ENCODE results near the gene STRN3.
"Not testable (repeated sequence)": the region's sequence is repeated elsewhere in the genome, so short reads cannot be mapped to it uniquely, and the experiment has no call there.

The STRN3 gene

DNA sequence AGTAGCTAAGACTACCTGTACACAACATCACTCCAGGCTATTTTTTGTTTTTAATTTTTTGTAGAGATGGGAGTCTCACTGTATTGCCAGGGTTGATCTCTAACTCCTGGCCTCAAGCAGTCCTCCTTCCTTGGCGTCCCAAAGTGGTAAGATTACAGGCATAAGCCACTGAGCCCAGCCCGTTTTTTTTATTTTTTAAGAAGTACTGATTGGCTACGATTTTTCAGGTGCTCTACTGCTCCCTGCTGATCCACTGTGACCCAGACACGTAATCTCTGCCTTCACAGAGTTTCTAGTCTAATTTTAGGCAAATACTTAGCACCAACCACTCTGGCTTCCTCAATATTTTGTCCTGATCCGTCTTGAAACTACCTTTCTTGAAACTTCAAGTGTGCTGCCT is 4.3 kb upstream of the STRN3 start:
- no peak for DNase-seq

DNA sequence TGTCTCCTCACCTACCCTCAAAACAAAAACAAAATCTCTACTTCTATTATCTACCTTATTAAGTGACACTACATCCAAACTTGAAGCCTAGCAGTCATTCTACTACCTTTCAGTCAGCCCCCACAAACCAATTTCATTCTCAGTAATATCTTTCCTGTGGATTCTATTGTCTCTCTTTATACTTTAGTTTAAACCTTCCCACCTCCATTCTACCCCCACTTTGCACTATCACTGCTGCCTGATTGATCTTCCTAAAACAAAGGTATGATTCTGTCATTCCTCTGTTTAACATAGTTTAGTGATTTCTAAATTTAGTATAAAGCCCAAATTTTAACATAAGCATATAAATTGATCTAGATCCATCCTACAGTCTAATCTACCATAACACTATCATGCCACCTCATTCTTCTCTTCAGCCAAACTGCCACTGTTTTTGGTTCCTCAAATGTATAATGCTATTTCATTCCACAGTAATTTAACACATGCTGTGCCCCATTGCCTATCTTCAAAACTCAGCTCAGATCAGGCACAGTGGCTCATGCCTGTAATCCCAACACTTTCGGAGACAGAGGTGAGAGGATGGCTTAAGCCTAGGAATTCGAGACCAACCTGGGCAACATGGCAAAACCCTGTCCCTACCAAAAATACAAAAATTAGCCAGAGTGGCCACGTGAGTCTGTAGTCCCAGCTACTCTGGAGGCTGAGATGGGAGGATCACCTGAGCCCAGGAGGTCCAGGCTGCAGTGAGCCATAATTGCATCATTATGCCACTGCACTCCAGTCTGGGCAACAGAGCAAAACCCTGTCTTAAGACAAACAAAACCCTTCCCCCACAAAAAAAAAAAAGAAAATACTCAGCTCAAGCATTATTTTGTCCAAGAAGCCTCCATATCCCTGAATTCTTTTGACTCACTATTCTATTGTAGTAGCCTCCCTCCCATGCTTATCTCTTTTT is 3.1 kb upstream of the STRN3 start:
- no peak for DNase-seq

DNA sequence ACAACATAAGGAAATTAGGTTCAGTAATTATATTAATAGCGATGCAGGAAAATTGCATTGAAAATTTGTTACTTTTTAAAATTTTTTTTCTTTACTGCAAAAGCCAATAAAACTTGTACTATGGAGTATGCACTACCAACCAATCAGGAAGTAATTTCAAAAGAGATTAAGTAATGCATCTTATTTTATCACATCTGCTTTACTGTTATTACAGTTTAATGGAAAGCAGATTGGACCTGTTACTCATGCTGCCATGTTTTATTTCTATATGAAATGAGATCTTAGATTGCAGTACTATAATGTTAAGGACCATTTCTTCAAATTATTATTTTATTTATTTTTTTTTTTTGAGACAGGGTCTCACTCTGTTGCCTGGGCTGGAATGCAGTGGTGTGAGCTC is 1.7 kb upstream of the STRN3 start:
- DNase-seq: no peak

DNA sequence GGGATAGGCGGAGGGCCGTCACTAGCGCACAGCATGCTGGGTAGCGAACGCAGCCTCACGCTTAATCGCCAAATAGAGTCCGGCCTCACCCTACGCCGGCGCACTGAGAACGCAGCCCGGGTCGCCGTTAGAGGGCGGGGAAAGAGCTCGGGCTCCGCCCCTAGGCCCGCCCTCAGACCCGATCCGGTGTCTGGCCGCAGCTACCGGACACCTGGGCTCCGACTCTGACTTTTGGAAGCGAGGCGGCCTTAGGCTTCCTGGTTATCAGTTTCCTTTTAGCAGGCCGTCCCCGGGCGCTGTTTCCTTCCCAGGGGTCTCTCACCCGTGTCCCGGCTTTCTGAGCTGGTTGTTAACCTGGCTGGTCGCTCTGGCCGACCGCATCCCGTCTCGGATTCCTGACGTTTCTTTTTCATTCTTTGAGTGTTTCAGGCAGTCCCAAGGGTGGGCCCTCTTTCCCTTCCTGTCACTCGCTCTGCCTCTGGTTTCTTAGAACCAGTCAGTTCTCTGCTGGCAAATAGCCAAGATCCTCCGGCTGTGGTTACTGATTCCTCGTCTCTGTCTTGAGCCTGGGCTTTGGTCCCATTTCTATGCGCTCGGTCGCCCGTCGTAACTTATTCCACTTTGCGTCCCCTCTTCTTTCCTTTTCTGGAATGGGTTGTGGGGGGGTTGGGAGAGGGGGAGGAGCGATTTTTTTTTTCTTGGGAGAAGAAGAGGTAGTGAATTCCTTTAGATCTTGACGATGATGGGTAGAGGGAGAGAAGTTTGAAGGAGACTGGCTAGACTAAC is 464 bp upstream of the STRN3 start:
- peak; percentile 85 for DNase-seq

DNA sequence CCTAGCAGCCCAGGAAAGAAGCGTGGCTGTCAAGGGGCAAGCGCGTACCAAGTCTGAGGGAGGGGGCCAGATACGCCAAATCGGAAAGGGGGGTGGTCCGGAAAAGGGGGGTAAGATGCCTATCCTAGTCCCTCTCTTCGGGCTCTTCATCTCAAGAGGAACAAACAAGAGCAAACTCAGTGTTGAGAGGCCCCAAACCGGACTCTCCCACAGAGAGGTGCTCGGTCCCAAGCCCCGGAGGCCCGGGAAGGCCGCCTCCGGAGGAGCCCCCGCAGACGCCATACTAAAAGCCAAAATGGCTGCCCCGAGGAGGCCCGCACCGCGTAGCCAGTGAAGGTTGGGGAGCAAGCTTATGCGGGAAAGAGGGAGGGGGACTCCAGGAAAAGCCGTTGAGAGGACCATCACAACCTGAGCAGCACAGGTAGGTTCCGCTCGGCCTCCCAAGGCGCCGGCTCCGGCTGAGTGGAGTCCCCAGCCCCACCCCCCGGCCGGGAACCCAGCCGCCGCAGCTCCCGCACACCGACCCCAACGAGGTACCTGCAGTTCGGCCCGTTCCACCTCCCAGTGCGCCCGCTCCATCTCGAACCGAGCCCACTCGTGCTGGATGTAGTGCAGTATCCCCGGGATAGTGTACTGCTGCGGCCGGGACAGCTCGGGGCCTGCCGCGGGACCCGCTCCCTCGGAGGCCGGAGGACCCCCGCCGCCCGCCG is 657 bp downstream of the STRN3 start, which contains the start of gene AP4S1:
Gene AP4S1 (plus strand): TSS at position 283 of the 710 bp plus-strand sequence. CDS start 40,548 bp downstream, outside the sequence.
- peak; percentile 50 for DNase-seq

DNA sequence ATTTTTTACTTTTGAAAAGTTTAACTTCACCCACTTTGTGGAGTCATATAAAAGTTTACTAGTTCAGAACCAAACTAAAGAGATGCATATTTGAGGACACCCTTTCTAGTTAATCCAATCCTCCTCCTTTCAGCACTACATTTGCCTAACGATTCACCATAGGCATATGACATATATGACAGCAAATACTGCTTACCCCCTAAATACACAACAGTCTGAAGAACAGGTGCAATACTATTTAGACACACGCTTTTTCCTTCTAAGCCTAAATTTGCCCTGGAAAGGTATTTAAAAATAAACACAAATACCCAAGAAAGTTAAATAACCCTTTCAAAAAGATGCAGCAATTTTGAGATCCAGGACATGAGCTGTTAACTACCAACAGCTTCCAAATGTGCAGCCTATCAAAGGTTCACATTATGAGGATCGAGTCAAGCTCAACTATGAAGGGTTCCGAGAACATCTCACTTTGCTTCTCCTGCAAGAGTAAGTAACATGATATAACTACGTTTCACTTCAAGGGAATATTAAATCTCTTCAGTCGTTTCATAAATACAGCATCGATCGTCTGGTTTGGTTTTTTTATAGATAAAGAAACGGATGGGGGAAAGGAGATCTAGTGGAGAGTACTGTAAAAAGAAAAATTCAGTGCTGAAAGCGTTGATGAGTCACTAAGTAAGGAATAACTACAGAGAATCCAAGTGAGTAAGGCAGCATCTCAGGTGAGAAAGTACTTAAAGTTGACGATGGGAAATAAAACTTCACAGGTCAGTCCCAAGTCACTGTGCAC is 1.4 kb downstream of the STRN3 start:
- DNase-seq: no peak

DNA sequence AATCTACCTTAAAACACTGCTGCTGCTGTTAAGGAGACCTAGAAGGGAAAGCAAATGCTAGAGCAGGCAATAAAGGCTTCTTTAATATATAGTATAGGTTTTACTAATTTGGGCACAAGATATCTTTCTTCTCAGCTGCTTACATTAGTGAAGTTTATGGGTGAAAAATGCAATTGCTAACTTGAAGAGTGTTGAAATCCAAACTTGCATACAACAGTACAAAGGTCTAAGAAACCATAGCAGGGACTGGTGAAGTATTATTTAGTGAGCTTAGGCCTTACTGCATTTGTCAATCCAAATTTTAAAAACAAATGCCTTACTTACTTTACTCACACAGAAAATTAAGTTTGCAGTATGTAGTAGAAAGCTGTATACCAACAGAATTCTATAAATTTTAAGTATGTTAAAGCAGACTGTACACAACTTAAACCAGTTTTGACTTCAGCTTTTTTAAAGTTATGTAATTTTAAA is 2.1 kb downstream of the STRN3 start:
- no peak for DNase-seq

DNA sequence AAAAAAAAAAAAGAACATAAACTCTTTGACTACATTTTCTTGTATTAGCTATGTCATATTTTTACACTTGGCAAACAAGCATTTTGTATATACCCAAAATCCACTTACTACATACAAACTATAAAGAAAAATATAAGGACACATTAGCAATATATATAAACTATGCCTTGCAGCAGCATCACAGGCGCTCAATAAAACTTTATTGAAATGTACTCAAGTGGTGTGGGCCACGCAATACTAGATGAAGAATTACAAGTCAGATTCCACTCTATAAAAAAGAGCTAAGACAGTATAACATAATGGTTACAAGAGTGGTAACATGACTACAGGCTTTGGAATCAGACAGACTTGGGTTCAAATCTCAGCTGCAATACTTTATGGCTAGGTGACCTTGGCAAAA is 3.8 kb downstream of the STRN3 start:
- no peak for DNase-seq

DNA sequence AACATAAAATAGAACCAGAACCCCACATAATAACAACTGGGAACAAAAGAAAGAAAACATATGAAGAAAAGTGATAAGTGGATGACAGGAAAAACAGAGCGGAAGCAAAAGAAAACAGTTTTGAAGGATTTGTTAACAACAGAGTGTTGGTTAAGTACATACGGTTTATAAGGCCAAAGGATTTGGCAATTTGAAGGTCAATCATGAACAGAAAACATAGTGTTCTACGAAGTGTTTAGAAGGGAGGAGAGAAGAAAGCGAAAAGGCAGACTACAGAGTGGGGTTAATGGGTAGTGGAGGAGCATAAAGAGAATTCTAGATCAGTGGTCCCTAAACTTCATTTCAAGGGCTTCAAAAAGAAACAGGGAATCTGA is 4.6 kb downstream of the STRN3 start:
- DNase-seq: no peak

DNA sequence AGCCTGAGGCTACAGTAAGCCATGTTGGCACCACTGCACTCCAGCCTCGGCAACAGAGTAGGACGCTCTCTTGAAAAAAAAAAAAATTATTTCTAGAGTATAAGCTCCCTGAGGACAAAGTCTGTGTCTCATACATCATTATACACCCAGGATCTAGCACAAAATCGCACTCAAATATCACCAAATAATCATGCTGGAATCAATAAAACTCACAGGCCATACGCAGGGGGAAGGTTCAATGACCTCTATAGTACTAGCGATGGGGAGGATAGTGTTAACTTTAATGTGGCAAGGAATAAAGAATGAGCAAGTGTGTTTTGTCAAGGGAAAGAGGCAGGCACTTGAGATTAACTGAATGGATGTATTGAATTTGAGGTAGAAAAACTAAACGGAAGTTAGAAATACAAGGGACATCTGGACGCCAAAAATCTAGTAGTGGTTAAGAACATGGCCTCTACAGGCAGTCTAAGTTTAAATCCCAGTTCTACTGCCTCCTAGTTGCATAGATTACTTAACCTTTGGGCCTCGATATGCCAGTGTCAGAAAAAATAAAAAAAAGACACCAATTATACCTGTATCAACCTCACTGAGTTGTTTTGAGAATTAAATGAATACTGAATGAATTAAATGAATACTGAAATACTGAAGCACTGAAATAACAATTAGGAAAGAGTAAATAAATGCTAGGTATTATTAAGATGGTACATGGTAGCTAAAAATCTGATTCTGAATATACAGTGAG is 5.2 kb downstream of the STRN3 start:
- no peak for DNase-seq

DNA sequence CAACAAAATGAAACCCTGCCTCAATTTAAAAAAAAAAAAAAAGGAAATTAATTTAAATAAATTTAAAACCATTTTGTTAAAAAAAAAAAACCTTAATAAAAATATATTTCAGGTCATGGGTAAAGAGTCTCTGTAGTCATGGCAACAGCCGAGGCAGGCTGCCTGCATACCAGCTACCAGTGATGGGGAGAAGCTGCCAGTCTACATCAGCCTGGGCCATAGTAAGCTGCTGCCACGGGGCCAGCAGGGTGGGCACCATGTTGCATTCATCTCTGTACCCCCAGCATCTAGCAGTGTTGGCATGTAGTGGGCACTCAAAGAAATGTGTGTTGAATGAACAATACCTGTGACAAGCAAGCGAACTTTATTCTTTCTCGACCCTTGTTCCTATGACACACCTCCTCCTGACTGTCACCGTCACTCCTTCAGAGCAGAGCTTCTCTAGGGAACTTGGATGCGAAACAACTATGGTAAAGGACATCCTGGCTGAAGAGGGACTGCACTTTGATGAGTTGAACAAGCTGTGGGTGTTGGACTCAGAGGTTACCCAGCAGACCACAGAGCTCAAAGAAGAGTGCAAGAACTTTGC is 8.0 kb downstream of the STRN3 start:
- no peak for DNase-seq

DNA sequence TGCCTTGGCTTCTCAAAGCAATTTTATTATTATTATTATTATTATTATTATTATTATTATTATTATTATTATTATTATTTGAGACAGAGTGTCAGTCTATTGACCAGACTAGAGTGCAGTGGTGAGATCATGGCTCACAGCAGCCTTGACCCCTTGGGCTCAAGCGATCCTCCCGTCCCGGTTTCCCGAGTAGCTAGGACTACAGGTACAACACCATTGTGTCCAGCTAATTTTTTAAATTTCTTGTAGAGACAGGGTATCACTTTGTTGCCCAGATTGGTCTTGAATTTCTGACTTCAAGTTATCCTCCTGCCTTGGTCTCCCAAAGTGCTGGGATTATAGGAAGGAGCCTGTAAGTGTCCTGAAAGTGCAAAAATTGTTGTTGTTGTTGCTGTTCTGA is 12.3 kb downstream of the STRN3 start:
- no peak for DNase-seq

DNA sequence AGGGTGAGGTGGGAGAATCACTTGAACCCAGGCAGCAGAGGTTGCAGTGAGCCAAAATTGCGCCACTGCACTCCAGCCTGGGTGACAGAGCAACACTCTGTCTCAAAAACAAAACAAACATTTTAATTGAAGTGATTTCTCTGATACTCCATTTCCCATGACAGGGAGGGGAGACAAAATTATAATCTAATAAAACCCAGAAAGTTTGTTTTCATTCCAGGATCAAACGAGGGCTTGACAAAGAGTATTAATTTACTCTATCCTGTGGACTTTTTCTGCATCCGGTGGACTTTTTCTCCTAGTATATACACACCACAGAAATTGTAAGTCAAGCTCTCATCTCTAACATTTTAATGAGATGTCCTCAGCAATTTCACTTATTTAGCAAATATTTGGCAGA is 15.2 kb downstream of the STRN3 start:
- DNase-seq: no peak

DNA sequence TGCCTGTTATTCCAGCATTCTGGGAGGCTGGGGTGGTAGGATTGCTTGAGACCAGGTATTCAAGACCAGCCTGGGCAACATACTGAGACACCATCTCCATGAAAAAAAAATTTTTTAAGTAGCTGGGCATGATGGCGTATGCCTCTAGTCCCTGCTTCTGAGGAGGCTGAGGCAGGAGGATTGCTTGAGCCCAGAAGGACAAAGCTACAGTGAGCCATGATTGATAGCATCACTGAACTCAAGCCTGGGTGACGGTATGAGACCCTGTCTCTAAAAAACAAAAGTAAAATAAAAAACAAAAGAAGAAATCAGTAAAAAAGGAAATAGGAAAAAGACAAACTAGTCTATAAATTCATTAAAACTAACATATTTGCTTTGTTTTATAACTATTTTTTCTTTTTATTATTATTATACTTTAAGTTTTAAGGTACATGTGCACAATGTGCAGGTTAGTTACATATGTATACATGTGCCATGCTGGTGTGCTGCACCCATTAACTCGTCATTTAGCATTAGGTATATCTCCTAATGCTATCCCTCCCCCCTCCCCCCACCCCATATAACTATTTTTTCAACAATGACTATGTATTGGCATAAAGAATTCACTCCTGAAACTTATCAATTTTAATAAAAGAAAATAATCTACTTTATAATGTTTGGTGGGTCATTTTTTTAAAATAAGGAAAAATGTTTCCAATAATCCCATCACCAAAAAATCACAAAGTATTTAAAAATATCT is 16.2 kb downstream of the STRN3 start:
- DNase-seq: no peak

DNA sequence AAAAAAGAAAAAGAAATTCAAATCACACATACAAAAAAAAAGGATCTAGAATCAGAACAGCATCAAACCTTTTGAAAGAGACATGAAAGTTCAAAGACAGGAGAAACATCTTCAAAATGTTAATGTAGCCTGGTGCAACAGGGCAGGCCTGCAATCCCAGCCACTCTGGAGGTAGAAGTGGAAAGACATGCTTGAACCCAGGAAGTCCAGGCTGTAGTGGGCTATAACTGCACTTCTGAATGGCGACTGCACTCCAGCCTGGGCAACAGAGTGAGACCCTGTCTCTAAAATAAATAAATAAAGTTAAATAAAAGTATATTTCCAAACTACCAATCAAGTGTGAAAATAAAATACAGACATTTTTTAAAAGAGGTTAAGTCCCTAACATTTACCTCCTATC is 19.5 kb downstream of the STRN3 start:
- no peak for DNase-seq

DNA sequence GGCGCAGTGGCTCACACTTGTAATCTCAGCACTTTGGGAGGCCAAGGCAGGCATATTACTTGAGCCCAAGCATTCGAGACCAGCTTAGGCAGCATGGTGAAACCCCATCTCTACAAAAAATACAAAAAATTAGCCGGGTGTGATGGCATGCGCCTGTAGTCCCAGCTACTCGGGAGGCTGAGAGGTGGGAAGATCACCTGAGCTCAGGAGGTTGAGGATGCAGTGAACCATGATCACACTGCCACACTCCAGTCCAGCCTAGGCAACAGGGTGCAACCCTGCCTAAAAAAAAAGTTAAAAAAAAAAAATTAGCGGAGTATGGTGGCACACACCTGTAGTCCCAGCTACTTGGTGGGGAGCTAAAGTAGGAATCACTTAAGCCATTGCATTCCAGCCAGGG is 22.2 kb downstream of the STRN3 start:
- DNase-seq: not testable (repeated sequence)

DNA sequence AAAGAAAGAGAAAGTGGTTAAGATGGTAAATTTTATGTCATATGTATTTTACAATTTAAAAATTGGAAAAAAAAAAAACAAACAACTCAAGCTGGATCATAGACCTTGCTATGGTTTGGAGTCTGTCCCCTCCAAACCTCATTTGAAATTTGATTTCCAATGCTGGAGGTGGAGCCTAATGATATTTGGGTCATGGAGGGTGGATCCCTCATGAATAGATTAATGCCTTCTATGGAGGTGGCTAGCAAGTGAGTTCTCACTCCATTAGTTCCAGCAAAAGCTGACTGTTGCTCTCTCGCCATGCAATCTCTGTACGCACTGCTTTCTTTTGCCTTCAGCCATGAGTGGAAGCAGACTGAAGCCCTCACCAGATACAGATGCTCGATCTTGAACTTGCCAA is 22.9 kb downstream of the STRN3 start:
- DNase-seq: no peak

DNA sequence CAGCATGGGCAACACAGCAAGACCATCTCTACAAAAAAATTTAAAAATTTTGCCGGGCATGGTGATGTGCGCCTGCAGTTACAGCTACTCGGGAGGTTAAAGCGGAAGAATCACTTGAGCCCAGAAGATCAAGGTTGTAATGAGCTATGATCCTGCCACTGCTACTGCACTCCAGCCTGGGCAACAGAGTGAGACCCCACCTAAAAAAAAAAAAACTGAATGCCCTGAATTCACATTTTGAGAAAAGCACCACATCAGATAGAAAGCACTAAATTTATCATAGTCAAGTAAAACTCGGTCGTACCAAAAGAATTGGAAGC is 24.9 kb downstream of the STRN3 start:
- DNase-seq: no peak

DNA sequence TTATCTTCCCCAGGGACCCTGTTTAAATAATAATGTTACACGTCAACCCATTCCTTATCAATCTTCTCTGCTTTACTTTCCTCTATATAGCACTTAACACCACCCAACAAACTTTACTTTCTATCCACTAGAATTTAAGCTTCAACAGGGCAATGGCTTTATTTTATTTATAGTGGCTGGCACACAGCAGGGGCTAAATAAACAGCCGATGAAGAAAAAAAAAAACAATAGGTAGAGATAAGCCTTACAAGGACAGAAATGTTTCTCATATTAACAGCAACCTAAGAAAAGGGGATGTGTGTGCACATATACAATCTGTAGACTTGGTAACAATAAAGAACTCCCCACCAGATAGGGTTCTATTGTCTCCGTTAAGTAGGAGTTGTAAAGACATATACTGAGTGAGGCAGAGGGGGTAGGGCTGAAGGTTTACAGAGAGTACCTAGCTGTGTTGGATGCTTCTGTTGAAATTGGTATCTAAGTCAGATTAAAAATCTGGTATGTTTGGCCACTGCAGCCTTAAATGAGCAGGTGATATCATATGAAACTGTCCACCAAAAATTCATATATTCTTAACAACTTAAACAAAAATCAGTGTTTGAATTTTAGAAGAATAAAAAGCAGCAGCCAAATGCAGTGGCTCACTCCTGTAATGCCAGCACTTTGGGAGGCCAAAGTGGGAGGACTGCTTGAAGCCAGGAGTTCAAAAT is 25.4 kb downstream of the STRN3 start:
- no peak for DNase-seq

All from central memory CD4-positive, alpha-beta T cell (primary cell).